Esophagus (tissue), 2 donors: ENCODE measurements around the gene PTPRT. TPM values are rescaled to one million over a fixed set of nuclear protein-coding genes. Genes with fewer than 3 reads are reported as not detected.
"Not testable (repeated sequence)": the region's sequence is repeated elsewhere in the genome, so short reads cannot be mapped to it uniquely, and the experiment has no call there.

Experiments
- H3K27ac ChIP-seq, 2 donors: one replicate each; pipeline ENCODE4 v1.5.1; 2013; ENCODE audit warnings: low read depth in 2 of 2, mild to moderate bottlenecking in 2 of 2, inconsistent platforms in 1 of 2, low read length in 1 of 2, moderate library complexity in 1 of 2
- H3K27me3 ChIP-seq, 2 donors: one replicate each; pipeline ENCODE4 v1.6.1; 2013; ENCODE audit warnings: low read length in 2 of 2, control low read depth in 1 of 2, mild to moderate bottlenecking in 1 of 2; ENCODE audit not compliant: insufficient read depth in 2 of 2, control insufficient read depth in 1 of 2
- H3K36me3 ChIP-seq, 2 donors: one replicate each; pipeline ENCODE4 v1.6.1; 2013; ENCODE audit warnings: low read length in 1 of 2; ENCODE audit not compliant: control insufficient read depth in 2 of 2, insufficient read depth in 2 of 2
- H3K4me1 ChIP-seq, 2 donors: one replicate each; pipeline ENCODE4 v1.6.1; 2013; ENCODE audit warnings: low read length in 1 of 2; ENCODE audit not compliant: control insufficient read depth in 2 of 2, insufficient read depth in 2 of 2
- H3K4me3 ChIP-seq, 2 donors: one replicate each; pipeline ENCODE4 v1.5.1; 2013; ENCODE audit warnings: low read length in 2 of 2, mild to moderate bottlenecking in 2 of 2, low read depth in 1 of 2, moderate library complexity in 1 of 2
- H3K9me3 ChIP-seq, 2 donors: one replicate each; pipeline ENCODE4 v1.6.1; 2013; ENCODE audit warnings: mild to moderate bottlenecking in 2 of 2, low read depth in 1 of 2, low read length in 1 of 2, moderate library complexity in 1 of 2; ENCODE audit not compliant: control insufficient read depth in 2 of 2, insufficient read depth in 1 of 2
- WGBS, 2 donors: extraction: QIAGEN DNeasy Blood & Tissue Kit; methylation state at CpG; one replicate each; pipeline ENCODE4 v1.1.7; 2013; 5-methylcytosine and 5-hydroxymethylcytosine counted together
- polyA plus RNA-seq, 2 donors: library from polyadenylated mRNA; stranded (reverse); fragments of 200-250 nt; gene quantifications; one replicate each; pipeline ENCODE4 v1.2.3, GENCODE V29; 2013
- donor health status: healthy with polysubstance abuse.
- donor health status: Bipolar disorder and iron deficiency.

PTPRT gene
- polyA plus RNA-seq, 2 donors: under 0.01 TPM

DNA sequence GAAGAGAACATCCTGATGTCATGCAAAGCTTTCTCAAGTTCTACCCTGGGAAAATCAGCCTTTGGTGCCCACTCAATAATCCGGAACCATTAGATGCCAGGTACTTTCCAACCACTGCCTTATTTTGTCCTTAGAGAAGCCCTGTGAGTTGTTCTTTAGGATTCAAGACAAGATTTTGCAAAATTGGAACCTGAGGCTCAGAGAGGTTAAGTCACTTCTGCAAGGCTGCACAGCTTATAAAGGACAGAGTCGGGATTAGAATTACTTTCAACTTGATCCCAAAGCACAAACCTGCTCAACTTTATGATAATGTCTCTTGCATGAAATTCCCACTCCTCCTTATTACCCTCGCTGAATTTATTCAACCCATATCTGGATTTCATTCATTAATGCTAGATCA lies 287.2 kb downstream of the PTPRT start:
- H3K27me3 ChIP-seq: no peaks in the 10 kb centered on the region
- H3K36me3 ChIP-seq: no peaks in the 10 kb centered on the region
- no peak overlapping the region for H3K27ac ChIP-seq
- no peak overlapping the region for H3K4me3 ChIP-seq
- no peaks in the 10 kb centered on the region for H3K4me1 ChIP-seq
- H3K9me3 ChIP-seq: peaks cover 0 to 2% of the 10 kb centered on the region in 2 donors
- 87 to 89% methylated on average over 3 of the region's 3 CpGs for WGBS, 2 donors

DNA sequence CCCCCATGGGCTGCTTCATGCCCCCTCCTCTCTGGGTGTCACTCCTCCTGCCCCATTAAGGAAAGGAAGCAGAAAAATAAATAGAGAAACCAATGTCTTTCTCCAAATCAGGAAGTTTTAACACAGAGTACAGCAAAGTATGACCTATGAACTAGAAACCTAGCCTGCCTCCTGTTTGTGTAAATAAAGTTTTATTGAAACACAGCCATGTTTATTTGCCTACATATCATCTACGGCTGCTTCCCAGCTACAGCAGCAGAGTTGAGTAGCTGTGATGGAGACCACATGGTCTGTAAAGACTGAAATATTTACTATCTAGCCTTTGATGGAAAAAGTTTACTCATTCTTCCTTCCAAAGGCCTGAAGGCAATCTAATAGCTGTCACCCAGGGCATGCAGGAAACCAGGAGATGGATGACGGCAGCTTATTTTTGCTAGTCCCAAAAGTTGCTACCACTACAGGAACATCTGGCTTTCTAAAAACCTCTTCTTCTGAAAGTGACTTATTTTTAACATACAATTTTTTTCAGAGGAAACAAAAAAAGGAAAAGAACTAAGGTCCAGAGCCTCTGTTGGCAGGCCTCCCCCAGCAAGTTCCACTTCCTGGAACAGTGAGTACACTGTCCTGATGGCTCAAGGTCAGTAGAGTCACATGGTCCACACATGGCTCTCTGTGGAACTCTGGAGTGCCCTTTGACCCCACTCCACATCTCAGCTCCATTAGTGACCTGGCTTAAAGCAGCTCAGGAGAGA lies 287.8 kb downstream of the PTPRT start:
- H3K36me3 ChIP-seq: no peaks in the 10 kb centered on the region
- 42 to 47% methylated on average over 2 of the region's 2 CpGs for WGBS, 2 donors
- no peak overlapping the region for H3K27ac ChIP-seq
- H3K4me1 ChIP-seq: no peaks in the 10 kb centered on the region
- no peaks in the 10 kb centered on the region for H3K27me3 ChIP-seq
- H3K9me3 ChIP-seq: peaks cover 0 to 2% of the 10 kb centered on the region in 2 donors
- no peak overlapping the region for H3K4me3 ChIP-seq

DNA sequence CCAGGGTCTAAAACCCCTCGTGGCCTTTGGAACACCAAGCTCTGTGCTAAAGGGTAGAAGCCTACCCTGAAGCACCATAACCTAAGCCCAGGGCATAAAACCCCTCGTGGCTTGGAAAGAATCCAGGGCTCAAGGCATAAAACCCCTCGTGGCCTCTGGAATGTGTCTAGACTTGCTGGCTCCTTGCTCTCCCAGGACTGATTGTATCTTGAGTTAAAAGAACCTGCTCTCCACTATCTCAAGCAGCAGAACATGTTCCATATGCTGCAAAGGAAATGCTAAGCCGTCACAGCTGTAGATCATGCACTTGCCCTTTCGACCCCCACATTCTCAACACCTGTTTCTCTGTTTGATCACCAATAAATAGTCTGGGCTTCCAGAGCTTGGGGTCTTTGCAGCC lies 288.9 kb downstream of the PTPRT start:
- WGBS, 2 donors: 31 to 35% methylated on average over 5 of the region's 5 CpGs
- not testable (repeated sequence) for H3K4me1 ChIP-seq, H3K27ac ChIP-seq, H3K9me3 ChIP-seq, H3K27me3 ChIP-seq, H3K36me3 ChIP-seq, H3K4me3 ChIP-seq

DNA sequence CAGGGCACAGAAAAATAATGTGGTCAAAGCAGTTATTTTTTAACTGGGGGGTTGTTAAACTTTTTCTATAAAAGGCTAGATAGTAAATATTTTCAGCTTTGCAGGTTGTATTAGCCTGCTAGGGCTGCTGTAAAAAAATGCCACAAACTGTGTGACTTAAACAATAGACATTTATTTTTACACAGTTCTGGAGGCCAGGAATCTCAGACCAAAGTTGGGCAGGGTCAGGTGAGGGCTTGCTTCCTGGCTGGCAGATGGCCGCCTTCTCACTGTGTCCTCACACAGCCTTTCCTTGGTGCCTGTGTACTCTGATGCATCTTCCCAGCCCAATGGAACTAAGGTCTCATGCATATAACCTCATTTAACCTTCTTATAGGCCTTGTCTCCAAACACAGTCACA lies 294.7 kb downstream of the PTPRT start:
- H3K27ac ChIP-seq: no peak overlapping the region
- H3K4me1 ChIP-seq: no peaks in the 10 kb centered on the region
- H3K36me3 ChIP-seq: no peaks in the 10 kb centered on the region
- no peaks in the 10 kb centered on the region for H3K27me3 ChIP-seq
- whole genome bisulfite sequencing, 2 donors: 60 to 82% methylated on average over 1 of the region's 1 CpG
- H3K4me3 ChIP-seq: no peak overlapping the region
- peaks cover 0 to 4% of the 10 kb centered on the region in 2 donors for H3K9me3 ChIP-seq

DNA sequence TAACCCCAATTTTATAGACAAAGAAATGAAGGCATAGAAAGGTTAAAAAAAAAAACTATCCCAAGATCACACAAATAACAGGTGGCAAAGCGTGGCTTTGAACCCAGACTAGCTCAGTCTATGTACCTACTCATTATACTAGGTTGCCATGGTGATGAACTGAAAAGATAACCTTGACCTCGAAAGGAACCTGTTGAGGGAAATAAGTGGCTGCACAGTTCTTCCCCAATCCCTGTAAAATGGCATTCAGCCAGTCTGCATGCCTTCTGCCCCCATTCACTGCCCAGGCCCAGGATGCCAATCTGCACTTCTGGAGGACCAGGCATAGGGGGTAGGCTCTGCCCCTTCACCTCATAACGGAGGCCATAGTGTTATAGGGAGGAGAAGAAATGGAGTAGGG lies 295.2 kb downstream of the PTPRT start:
- WGBS, 2 donors: 60 to 63% methylated on average over 3 of the region's 3 CpGs
- no peaks in the 10 kb centered on the region for H3K27me3 ChIP-seq
- H3K27ac ChIP-seq: no peak overlapping the region
- H3K4me1 ChIP-seq: no peaks in the 10 kb centered on the region
- H3K36me3 ChIP-seq: no peaks in the 10 kb centered on the region
- H3K9me3 ChIP-seq: peaks cover 0 to 4% of the 10 kb centered on the region in 2 donors
- no peak overlapping the region for H3K4me3 ChIP-seq

DNA sequence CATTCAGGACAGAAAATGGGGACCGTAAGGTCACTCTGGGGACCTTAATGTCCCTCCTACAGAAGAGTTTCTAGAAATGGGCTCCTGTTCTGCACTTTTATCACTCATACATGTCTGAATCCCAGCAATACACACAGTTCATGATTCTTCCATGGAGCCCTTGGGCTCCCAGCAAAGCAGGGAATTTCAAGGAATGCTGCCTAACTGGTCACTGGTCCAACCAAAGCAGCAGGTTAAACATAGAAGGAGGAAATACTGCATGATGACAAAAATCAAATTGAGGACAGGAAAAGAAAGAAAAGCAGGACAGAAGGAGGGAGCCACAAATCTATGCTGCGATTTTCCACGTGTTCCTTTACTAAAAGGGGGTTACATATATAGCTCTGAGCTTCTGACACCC lies 300.2 kb downstream of the PTPRT start:
- 78 to 82% methylated on average over 3 of the region's 3 CpGs for WGBS, 2 donors
- no peaks in the 10 kb centered on the region for H3K4me1 ChIP-seq
- peaks cover 0 to 4% of the 10 kb centered on the region in 2 donors for H3K9me3 ChIP-seq
- H3K4me3 ChIP-seq: no peak overlapping the region
- no peaks in the 10 kb centered on the region for H3K36me3 ChIP-seq
- H3K27ac ChIP-seq: no peak overlapping the region
- H3K27me3 ChIP-seq: no peaks in the 10 kb centered on the region

DNA sequence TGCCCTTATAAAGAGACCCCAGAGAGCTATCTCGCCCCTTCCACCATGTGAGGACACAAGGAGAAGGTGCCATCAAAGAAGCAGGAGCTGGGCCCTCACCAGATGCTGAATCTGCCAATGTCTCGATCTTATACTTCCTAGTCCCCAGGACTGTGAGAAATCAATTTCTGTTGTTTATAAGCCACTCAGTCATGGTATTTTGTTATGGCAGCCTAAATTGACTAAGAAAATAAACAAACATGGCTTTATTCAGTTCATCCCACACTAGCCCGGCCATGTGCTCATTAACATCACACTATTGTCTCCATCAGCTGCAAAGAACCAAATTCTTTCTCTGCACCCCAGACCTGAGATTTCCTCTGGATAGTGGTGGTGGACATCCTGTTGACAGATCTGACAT lies 302.4 kb downstream of the PTPRT start:
- peaks cover 0 to 3% of the 10 kb centered on the region in 2 donors for H3K9me3 ChIP-seq
- H3K27me3 ChIP-seq: no peaks in the 10 kb centered on the region
- no peaks in the 10 kb centered on the region for H3K4me1 ChIP-seq
- H3K4me3 ChIP-seq: no peak overlapping the region
- 64 to 67% methylated on average over 3 of the region's 3 CpGs for WGBS, 2 donors
- no peaks in the 10 kb centered on the region for H3K36me3 ChIP-seq
- no peak overlapping the region for H3K27ac ChIP-seq

DNA sequence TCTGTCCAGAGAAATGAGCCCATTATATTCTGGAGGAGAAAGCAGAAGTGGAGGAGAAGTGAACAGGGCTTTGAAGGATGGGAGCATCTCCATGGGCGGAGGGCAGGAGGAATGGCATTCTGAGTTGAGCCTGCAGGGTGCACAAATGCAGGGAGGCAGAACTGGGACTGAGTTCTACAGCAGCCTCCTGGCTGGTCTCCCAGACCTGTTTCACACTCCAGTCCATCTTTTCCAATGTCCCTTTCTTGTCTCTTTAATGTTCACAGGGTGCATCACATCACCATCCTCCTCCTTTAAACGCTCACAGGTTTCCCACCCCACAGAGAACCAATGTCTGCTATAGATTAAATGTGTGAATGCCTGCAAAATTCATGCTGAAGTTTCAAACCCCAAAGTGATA lies 302.9 kb downstream of the PTPRT start:
- no peak overlapping the region for H3K4me3 ChIP-seq
- no peaks in the 10 kb centered on the region for H3K4me1 ChIP-seq
- H3K27ac ChIP-seq: no peak overlapping the region
- peaks cover 0 to 3% of the 10 kb centered on the region in 2 donors for H3K9me3 ChIP-seq
- no peaks in the 10 kb centered on the region for H3K36me3 ChIP-seq
- H3K27me3 ChIP-seq: no peaks in the 10 kb centered on the region
- WGBS, 2 donors: 72 to 81% methylated on average over 2 of the region's 2 CpGs

DNA sequence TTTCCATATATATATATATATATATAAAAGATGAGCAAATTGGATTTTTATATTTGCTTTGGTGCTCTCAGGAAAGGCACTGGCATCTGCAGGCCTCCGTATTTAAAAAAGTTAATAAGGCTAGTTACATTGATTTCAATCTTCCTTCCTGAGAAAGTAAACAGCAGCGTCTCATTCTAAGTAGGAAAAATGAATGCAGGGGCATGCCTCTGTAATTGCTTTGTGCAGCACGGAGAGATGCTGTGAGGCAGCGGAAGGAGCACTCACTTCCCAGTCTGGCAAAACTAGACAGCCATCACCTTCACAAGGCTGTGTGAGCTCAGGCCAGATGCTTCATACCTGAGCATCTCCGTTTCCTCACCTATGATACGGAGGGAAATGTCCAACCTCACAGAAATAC lies 303.7 kb downstream of the PTPRT start:
- H3K27me3 ChIP-seq: no peaks in the 10 kb centered on the region
- 56 to 65% methylated on average over 6 of the region's 6 CpGs for WGBS, 2 donors

DNA sequence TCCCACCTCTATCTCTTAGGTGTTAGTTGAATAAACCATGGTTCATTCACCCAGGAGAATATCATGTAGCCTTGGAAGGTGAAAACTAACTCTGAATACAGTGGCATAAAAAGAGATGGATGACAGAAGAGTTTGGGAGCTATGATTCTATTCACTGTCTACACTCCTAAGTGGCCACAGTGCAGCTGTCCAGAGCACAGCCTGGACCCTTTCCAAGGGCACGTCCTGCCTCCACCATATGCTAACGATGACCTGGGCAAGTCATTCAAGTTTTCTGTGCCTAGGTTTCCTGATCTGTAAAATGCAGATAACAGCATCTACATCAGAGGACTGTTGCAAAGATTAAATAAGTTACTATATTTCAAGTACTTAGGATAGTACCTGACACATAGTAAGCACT lies 314.1 kb downstream of the PTPRT start:
- WGBS, 2 donors: 50 to 60% methylated on average over 2 of the region's 2 CpGs
- H3K4me3 ChIP-seq: no peak overlapping the region
- no peaks in the 10 kb centered on the region for H3K4me1 ChIP-seq
- H3K27ac ChIP-seq: no peak overlapping the region
- H3K27me3 ChIP-seq: no peaks in the 10 kb centered on the region
- H3K36me3 ChIP-seq: no peaks in the 10 kb centered on the region
- H3K9me3 ChIP-seq: peaks cover 0 to 2% of the 10 kb centered on the region in 2 donors

More for the DNA sequence above, 303.7 kb downstream of the PTPRT start:
- Histone ChIP-seq H3K4me1 (no peaks in the 10 kb centered on the region), H3K9me3 (peaks cover 0 to 3% of the 10 kb centered on the region in 2 donors), H3K4me3 (no peak overlapping the region), H3K36me3 (no peaks in the 10 kb centered on the region), H3K27ac (no peak overlapping the region)
